Neural progenitor cell (in vitro differentiated cells): Measurements from ENCODE around the gene USP1. TPM values are rescaled to one million over a fixed set of nuclear protein-coding genes. Genes with fewer than 3 reads are reported as not detected.

ENCODE experiments used
- DNase-seq: peaks from one replicate; pipeline ENCODE4 v3.0.0-alpha.2; 2016; ENCODE audit warnings: low spot score
- H2AFZ ChIP-seq: fragments of 200-600 bp; sonication (generic); replicated peaks from 2 replicates; pipeline ENCODE4 v1.6.1; 2016; ENCODE audit warnings: antibody characterized with exemption
- H3F3A ChIP-seq: fragments of 200-600 bp; sonication (generic); 2 replicates; pipeline ENCODE4 v1.6.1; 2016; ENCODE audit warnings: antibody characterized with exemption, low read depth
- H3K27ac ChIP-seq: fragments of 200-600 bp; sonication (generic); 2 replicates; pipeline ENCODE4 v1.5.1; 2016; ENCODE audit warnings: mild to moderate bottlenecking
- H3K27me3 ChIP-seq: fragments of 200-600 bp; sonication (generic); 2 replicates; pipeline ENCODE4 v1.6.1; 2016; ENCODE audit warnings: mild to moderate bottlenecking, moderate library complexity
- H3K36me3 ChIP-seq: fragments of 200-600 bp; sonication (generic); 2 replicates; pipeline ENCODE4 v1.5.1; 2016
- H3K4me1 ChIP-seq: fragments of 200-600 bp; sonication (generic); 2 replicates; pipeline ENCODE4 v1.6.1; 2016; ENCODE audit warnings: mixed run types
- H3K4me2 ChIP-seq: fragments of 200-600 bp; sonication (generic); 2 replicates; pipeline ENCODE4 v1.6.1; 2016
- H3K4me3 ChIP-seq: fragments of 200-600 bp; sonication (generic); 2 replicates; pipeline ENCODE4 v1.5.1; 2016
- H3K79me2 ChIP-seq: fragments of 200-600 bp; sonication (generic); 2 replicates; pipeline ENCODE4 v1.6.1; 2016; ENCODE audit warnings: low read depth
- H3K9ac ChIP-seq: fragments of 200-600 bp; sonication (generic); 2 replicates; pipeline ENCODE4 v1.6.1; 2016
- H3K9me3 ChIP-seq: fragments of 200-600 bp; sonication (generic); 2 replicates; pipeline ENCODE4 v1.5.1; 2016; ENCODE audit warnings: low read depth
- H4K20me1 ChIP-seq: fragments of 200-600 bp; sonication (generic); 2 replicates; pipeline ENCODE4 v1.6.1; 2016; ENCODE audit warnings: low read depth
- H3K27ac Mint-ChIP-seq: 3 replicates; pipeline ENCODE4 v1.8.0; 2021; ENCODE audit warnings: mixed read lengths
- H3K27me3 Mint-ChIP-seq: 2 replicates; pipeline ENCODE4 v1.8.0; 2022; ENCODE audit warnings: low read depth, mild to moderate bottlenecking, inconsistent platforms, moderate library complexity, mixed read lengths; ENCODE audit not compliant: insufficient read depth
- H3K36me3 Mint-ChIP-seq: 3 replicates; pipeline ENCODE4 v1.8.0; 2021; ENCODE audit warnings: mixed read lengths
- H3K4me1 Mint-ChIP-seq: 3 replicates; pipeline ENCODE4 v1.8.0; 2021; ENCODE audit warnings: mixed read lengths
- H3K4me3 Mint-ChIP-seq: 3 replicates; pipeline ENCODE4 v1.8.0; 2021; ENCODE audit warnings: mild to moderate bottlenecking, moderate library complexity, mixed read lengths
- H3K9me3 Mint-ChIP-seq: 3 replicates; pipeline ENCODE4 v1.8.0; 2020; ENCODE audit warnings: mixed read lengths
- CTCF ChIP-seq: fragments of 200-600 bp; sonication (generic); IDR thresholded peaks from 2 replicates; pipeline ENCODE4 v1.5.1; 2017; ENCODE audit warnings: antibody characterized with exemption, mild to moderate bottlenecking
- EZH2 ChIP-seq: fragments of 200-600 bp; sonication (generic); IDR thresholded peaks from 2 replicates; pipeline ENCODE4 v1.6.1; 2017; ENCODE audit warnings: antibody characterized with exemption, mild to moderate bottlenecking, moderate library complexity
- EZH2phosphoT487 ChIP-seq: fragments of 200-600 bp; sonication (generic); IDR thresholded peaks from 2 replicates; pipeline ENCODE4 v1.6.1; 2017; ENCODE audit warnings: antibody characterized with exemption
- total RNA-seq: library from RNA; depleted of rRNA; stranded (reverse); fragments of >200 nt; gene quantifications from 2 replicates; pipeline ENCODE4 v1.2.3, GENCODE V29; 2015; ENCODE audit warnings: low replicate concordance

USP1 gene
- total RNA-seq, 1 donor from 2014 or later, result 106 TPM

- Mint-ChIP-seq H3K27ac (no peak overlapping the region), H3K4me1 (peaks cover 4% of the 10 kb centered on the region), H3K27me3 (no peaks in the 10 kb centered on the region), H3K4me3 (no peak overlapping the region), H3K36me3 (peaks cover 49% of the 10 kb centered on the region), H3K9me3 (no peaks in the 10 kb centered on the region)
- no peak overlapping the region for H3K4me3 ChIP-seq
- H3K9ac ChIP-seq, result no peak overlapping the region
- H3K27ac ChIP-seq, result no peak overlapping the region
- H3K36me3 ChIP-seq, result peaks cover 75% of the 10 kb centered on the region
- TF ChIP-seq EZH2 (no peak), CTCF (no peak), EZH2phosphoT487 (no peak)
- no peaks in the 10 kb centered on the region for H3K9me3 ChIP-seq
- peaks cover 29% of the 10 kb centered on the region for H4K20me1 ChIP-seq
- no peak overlapping the region for H3K4me2 ChIP-seq
- DNase-seq, result no peak
- H3K27me3 ChIP-seq, result no peaks in the 10 kb centered on the region
- H3K4me1 ChIP-seq, result peaks cover under 1% of the 10 kb centered on the region
- peaks cover 76% of the 10 kb centered on the region for H3K79me2 ChIP-seq
- H2AFZ ChIP-seq, result no peak overlapping the region
- peaks cover 5% of the 10 kb centered on the region for H3F3A ChIP-seq
Observed at GRCh38 chr1:62444701-62445100, 7.9 kb downstream of the USP1 start.

GRCh38 chr1:62448221-62448933 lies 11.5 kb downstream of the USP1 start:
- no peak overlapping the region for H3K4me3 ChIP-seq
- no peak overlapping the region for H3K4me3 Mint-ChIP-seq
- no peak overlapping the region for H3K4me2 ChIP-seq
- DNase-seq, result no peak
- H3K9me3 ChIP-seq, result no peaks in the 10 kb centered on the region
- no peak for TF ChIP-seq EZH2
- TF ChIP-seq EZH2phosphoT487, result no peak
- TF ChIP-seq CTCF, result no peak
- H3F3A ChIP-seq, result peaks cover 3% of the 10 kb centered on the region
- H3K4me1 Mint-ChIP-seq, result no peaks in the 10 kb centered on the region
- H3K79me2 ChIP-seq, result peaks cover 43% of the 10 kb centered on the region
- H3K27ac Mint-ChIP-seq, result no peak overlapping the region
- H3K36me3 ChIP-seq, result peaks cover 70% of the 10 kb centered on the region
- no peak overlapping the region for H2AFZ ChIP-seq
- peaks cover 56% of the 10 kb centered on the region for H3K36me3 Mint-ChIP-seq
- H3K9ac ChIP-seq, result no peak overlapping the region
- H3K27me3 Mint-ChIP-seq, result peaks cover 2% of the 10 kb centered on the region
- no peaks in the 10 kb centered on the region for H3K9me3 Mint-ChIP-seq
- H3K27me3 ChIP-seq, result no peaks in the 10 kb centered on the region
- no peak overlapping the region for H3K27ac ChIP-seq
- H3K4me1 ChIP-seq, result no peaks in the 10 kb centered on the region
- H4K20me1 ChIP-seq, result peaks cover 12% of the 10 kb centered on the region

- TF ChIP-seq EZH2phosphoT487 (no peak), EZH2 (no peak), CTCF (no peak)
- Mint-ChIP-seq H3K36me3 (peaks cover 57% of the 10 kb centered on the region), H3K4me3 (no peak overlapping the region), H3K4me1 (no peaks in the 10 kb centered on the region), H3K27ac (no peak overlapping the region), H3K27me3 (peaks cover 2% of the 10 kb centered on the region), H3K9me3 (no peaks in the 10 kb centered on the region)
- Histone ChIP-seq H3K4me1 (no peaks in the 10 kb centered on the region), H3K27ac (no peak overlapping the region), H3F3A (no peaks in the 10 kb centered on the region), H3K27me3 (no peaks in the 10 kb centered on the region), H3K9ac (no peak overlapping the region), H3K4me3 (no peak overlapping the region), H3K9me3 (no peaks in the 10 kb centered on the region), H2AFZ (no peak overlapping the region), H3K36me3 (peaks cover 58% of the 10 kb centered on the region), H3K79me2 (peaks cover 25% of the 10 kb centered on the region), H4K20me1 (peaks cover 8% of the 10 kb centered on the region), H3K4me2 (no peak overlapping the region)
- no peak for DNase-seq
Observed at GRCh38 chr1:62450301-62450700, 13.5 kb downstream of the USP1 start.
